Activated T-cell treated with anti-CD3 and anti-CD28 coated beads, Interleukin-2, amount 50 U/mL, for 24 hours (primary cell): Measurements from ENCODE around the gene EXD3.
"Not testable (repeated sequence)": the region's sequence is repeated elsewhere in the genome, so short reads cannot be mapped to it uniquely, and the experiment has no call there.

Source experiments
- DNase-seq: peaks from one replicate; pipeline ENCODE4 v3.0.0-alpha.2; 2020
- H3K27ac Mint-ChIP-seq: 2 replicates; pipeline ENCODE4 v1.8.0; 2020; ENCODE audit warnings: mild to moderate bottlenecking, mixed read lengths
- H3K27me3 Mint-ChIP-seq: 2 replicates; pipeline ENCODE4 v1.8.0; 2020; ENCODE audit warnings: mixed read lengths
- H3K36me3 Mint-ChIP-seq: 2 replicates; pipeline ENCODE4 v1.8.0; 2020; ENCODE audit warnings: low read depth, mixed read lengths
- H3K4me1 Mint-ChIP-seq: 2 replicates; pipeline ENCODE4 v1.8.0; 2020; ENCODE audit warnings: low read depth, mixed read lengths
- H3K4me3 Mint-ChIP-seq: 2 replicates; pipeline ENCODE4 v1.8.0; 2020; ENCODE audit warnings: mild to moderate bottlenecking, moderate library complexity, mixed read lengths
- H3K9me3 Mint-ChIP-seq: 2 replicates; pipeline ENCODE4 v1.8.0; 2020; ENCODE audit warnings: mixed read lengths

EXD3 gene

DNA sequence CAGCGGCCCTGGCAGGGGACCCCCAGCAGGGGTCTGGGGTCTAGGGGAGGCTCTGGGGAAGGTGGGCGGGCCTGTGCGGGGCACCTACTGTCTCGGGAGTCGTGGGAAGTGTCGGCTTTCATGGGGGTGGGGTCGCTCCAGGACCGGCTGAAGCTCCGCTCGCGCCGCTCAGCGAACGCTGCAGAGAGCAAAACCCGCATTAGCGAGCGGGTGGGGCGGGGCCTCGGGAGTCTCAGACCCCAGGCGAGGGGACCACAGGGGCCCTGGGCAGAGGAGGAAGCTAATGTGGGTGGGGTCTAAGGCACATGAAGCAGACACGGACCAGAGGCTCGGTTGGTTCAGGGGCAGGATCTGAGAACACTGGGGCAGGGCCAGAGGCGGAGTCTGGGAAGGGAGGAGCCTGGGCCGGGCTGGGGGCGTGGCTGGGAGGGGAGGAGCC lies 30.7 kb upstream of the EXD3 start:
- Mint-ChIP-seq H3K27ac (no peak overlapping the region), H3K9me3 (no peaks in the 10 kb centered on the region), H3K4me1 (peaks cover 44% of the 10 kb centered on the region), H3K4me3 (no peak overlapping the region), H3K27me3 (no peaks in the 10 kb centered on the region), H3K36me3 (peaks cover 59% of the 10 kb centered on the region)
- DNase-seq: peak; percentile 74

DNA sequence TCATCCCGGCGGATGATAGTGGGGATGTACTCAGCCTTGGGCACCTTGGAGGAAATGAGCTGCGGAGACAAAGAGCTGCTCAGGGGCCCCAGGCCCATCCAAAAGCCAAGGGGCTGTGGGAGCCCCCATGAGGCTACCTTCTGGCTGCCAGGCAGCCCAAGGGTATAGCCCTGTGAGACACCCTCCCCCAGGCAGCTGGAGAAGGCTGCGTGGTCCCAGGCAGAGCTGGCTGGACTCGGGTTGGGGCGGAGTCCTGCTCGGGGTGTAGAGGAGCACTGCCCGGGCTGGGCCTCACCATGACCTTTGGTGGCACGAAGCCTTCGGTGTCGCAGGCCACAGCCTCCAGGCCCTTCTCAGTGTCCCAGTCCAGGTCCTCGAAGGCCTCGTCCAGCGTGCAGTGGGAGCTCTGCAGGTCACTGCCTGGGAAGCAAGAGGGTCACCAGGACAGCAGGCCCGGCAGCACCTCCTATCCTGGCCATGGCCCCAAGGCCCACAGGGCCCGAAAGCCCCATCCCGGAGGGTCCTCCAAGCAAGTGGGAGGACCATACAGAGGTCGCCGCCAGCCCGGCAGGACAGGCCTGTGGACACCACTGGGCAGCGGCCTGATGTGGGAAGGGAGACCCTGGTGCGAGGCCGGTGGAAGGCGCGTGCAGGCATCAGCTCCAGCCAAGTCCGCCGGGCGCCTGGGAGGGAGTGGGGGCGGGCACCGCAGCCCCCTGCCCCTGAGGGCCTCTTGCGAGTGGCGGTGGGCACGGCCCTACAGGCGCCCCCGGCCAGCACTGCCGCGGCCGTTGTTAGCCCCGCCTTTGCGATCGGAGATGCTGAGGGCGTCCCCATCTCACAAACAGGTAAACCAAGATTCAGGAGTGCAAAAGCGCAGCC lies 30.0 kb upstream of the EXD3 start:
- H3K36me3 Mint-ChIP-seq: peaks cover 63% of the 10 kb centered on the region
- H3K27ac Mint-ChIP-seq: no peak overlapping the region
- no peak for DNase-seq
- no peaks in the 10 kb centered on the region for H3K27me3 Mint-ChIP-seq
- no peaks in the 10 kb centered on the region for H3K9me3 Mint-ChIP-seq
- no peak overlapping the region for H3K4me3 Mint-ChIP-seq
- peaks cover 45% of the 10 kb centered on the region for H3K4me1 Mint-ChIP-seq

DNA sequence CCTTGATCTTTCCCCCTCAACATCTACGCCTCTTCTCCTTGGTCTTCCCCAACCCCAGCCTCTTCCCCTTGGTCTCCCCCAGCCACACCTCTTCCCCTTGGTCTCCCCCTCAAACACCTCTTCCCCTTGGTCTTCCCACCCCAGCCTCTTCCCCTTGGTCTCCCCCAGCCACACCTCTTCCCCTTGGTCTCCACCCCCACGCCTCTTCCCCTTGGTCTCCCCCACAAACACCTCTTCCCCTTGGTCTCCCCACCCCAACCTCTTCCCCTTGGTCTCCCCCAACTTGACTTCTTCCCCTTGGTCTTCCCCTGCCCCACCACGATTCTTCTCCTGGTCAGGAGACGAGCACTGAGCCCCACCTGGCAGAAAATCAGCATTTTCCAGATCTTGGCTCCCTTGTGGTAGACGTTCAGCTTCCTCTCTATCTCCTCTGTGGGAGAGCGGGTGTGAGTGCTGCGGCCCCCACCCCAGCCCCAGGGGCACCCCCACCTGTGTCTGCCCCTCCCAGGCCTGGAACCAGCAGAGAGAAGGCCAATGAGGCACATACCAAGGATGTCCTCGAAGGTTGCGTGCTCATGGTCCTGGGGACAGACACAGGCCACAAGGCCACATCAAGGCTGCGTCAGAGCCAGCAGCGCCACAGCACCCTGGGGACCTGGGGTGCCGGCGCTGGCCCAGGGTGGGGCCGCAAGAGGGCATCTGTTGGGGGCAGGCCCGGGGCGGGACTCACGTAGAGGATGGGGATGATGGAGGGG lies 29.2 kb upstream of the EXD3 start:
- no peak for DNase-seq
- Mint-ChIP-seq H3K9me3 (no peaks in the 10 kb centered on the region), H3K36me3 (peaks cover 61% of the 10 kb centered on the region), H3K4me1 (peaks cover 43% of the 10 kb centered on the region), H3K27me3 (no peaks in the 10 kb centered on the region), H3K4me3 (no peak overlapping the region), H3K27ac (no peak overlapping the region)

DNA sequence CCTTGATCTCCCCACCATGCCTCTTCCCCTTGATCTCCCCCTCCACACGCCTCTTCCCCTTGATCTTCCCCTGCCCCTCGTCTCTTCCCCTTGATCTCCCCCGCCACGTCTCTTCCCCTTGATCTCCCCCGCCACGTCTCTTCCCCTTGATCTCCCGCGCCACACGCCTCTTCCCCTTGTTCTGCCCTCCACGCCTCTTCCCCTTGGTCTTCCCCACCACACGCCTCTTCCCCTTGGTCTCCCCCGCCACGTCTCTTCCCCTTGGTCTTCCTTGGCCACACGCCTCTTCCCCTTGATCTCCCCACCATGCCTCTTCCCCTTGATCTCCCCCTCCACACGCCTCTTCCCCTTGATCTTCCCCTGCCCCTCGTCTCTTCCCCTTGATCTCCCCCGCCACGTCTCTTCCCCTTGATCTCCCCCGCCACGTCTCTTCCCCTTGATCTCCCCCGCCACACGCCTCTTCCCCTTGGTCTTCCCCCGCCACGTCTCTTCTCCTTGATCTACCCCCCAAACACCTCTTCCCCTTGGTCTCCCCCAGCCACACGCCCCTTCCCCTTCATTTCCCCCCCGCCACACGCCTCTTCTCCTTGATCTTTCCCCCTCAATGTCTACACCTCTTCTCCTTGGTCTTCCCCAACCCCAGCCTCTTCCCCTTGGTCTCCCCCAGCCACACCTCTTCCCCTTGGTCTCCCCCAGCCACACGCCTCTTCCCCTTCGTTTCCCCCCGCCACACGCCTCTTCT lies 28.5 kb upstream of the EXD3 start:
- not testable (repeated sequence) for H3K4me3 Mint-ChIP-seq, H3K27me3 Mint-ChIP-seq, H3K9me3 Mint-ChIP-seq, DNase-seq, H3K27ac Mint-ChIP-seq
- peaks cover 38% of the 10 kb centered on the region for H3K4me1 Mint-ChIP-seq
- H3K36me3 Mint-ChIP-seq: peaks cover 53% of the 10 kb centered on the region

DNA sequence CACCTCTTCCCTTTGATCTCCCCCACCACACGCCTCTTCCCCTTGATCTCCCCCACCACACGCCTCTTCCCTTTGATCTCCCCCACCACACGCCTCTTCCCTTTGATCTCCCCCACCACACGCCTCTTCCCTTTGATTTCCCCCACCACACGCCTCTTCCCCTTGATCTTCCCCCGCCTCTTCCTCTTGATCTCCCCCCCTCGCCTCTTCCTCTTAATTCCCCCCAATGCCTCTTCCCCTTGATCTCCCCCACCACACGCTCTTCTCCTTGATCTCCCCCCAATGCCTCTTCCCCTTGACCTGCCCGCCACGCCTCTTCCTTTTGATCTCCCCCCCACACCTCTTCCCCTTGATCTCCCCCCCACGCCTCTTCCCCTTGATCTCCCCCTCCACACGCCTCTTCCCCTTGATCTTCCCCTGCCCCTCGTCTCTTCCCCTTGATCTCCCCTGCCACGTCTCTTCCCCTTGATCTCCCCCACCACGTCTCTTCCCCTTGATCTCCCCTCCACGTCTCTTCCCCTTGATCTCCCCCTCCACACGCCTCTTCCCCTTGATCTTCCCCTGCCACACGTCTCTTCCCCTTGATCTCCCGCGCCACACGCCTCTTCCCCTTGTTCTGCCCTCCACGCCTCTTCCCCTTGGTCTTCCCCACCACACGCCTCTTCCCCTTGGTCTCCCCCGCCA lies 27.7 kb upstream of the EXD3 start:
- H3K27ac Mint-ChIP-seq, H3K9me3 Mint-ChIP-seq, H3K4me3 Mint-ChIP-seq, H3K27me3 Mint-ChIP-seq, DNase-seq: not testable (repeated sequence)
- H3K4me1 Mint-ChIP-seq: peaks cover 37% of the 10 kb centered on the region
- peaks cover 47% of the 10 kb centered on the region for H3K36me3 Mint-ChIP-seq

DNA sequence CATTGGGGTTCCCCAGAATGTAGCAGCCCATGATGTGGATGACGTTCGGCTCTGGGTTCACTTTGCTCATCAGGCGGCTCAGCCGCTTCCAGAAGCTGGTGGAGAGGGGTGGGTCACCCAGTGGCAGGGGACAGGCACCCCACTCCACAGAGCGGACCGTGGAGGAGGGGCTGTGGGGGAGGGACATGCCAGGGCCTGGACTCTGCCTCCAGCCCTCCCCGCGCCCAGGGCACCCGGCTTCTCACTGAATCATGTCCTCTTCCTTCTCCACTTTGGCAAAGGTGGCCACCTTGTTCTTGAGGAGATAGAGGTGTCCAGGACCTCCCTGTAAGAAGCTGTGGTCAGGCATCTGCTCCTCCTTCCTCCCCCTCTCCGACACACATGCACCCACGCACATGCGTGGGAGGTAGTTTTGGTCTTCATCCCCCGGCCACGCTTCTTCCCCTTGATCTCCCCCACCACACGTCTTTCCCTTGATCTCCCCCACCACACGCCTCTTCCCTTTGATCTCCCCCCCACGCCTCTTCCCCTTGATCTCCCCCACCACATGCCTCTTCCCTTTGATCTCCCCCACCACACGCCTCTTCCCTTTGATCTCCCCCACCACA lies 27.1 kb upstream of the EXD3 start:
- H3K9me3 Mint-ChIP-seq: no peaks in the 10 kb centered on the region
- H3K36me3 Mint-ChIP-seq: peaks cover 42% of the 10 kb centered on the region
- peaks cover 39% of the 10 kb centered on the region for H3K4me1 Mint-ChIP-seq
- H3K4me3 Mint-ChIP-seq: no peak overlapping the region
- no peak for DNase-seq
- no peaks in the 10 kb centered on the region for H3K27me3 Mint-ChIP-seq
- H3K27ac Mint-ChIP-seq: no peak overlapping the region

DNA sequence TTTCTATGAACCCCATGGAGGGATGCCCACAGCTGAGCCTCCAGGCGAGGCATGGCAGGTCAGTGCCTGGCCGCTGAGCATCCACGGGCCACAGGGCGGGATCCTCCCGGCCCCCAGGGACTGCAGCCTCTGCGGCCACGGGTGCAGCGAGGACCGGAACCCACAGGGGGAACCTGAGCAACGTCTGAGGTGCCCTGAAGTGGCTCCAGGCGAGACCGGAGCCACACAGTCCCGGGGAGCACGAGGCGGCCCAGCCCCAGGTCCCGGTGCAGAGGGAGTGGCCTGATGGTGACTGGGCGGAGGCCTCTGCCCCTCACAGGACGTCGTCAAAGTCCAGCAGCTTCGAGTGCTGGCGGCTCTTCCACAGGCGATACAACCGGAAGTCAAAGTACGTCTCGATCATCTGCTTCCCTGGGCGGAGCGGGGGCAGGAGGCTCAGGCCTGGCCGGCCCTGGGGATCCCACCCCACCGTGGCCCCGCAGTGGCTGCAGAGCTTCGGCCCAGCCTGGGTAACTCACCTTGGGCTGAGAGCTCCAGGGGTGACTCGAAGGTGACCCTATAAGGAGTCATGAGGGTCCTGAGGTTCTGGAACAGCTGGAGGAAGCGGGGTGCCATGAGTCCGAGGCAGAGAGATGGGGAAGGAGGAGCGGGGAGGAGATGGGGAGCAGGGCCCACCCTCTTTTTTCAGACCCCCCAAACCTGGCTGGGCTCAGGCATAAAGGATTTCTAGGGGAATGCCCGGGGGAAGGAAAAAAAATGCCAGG lies 26.3 kb upstream of the EXD3 start:
- H3K9me3 Mint-ChIP-seq: no peaks in the 10 kb centered on the region
- no peak for DNase-seq
- peaks cover 34% of the 10 kb centered on the region for H3K36me3 Mint-ChIP-seq
- H3K4me3 Mint-ChIP-seq: no peak overlapping the region
- peaks cover 33% of the 10 kb centered on the region for H3K4me1 Mint-ChIP-seq
- no peak overlapping the region for H3K27ac Mint-ChIP-seq
- peaks cover 5% of the 10 kb centered on the region for H3K27me3 Mint-ChIP-seq

DNA sequence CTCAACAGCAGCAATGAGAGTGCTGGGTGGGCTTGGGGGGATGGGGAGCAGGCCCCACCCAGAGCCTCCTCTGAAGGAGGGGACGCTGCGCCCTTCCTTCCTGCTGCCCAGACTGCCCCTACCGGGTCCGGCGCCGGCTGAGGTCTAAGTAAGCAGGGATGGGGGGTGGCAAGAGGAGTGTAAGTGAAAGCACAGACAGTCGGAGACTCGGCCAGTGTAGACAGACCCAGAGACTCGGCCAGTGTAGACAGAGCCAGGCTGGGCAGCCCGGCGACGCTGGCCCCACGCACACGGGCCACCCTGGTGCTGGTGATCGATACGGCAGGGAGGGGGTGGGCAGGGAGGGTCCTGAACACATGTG lies 25.6 kb upstream of the EXD3 start:
- H3K27ac Mint-ChIP-seq: no peak overlapping the region
- H3K4me1 Mint-ChIP-seq: peaks cover 30% of the 10 kb centered on the region
- peaks cover 8% of the 10 kb centered on the region for H3K27me3 Mint-ChIP-seq
- no peak for DNase-seq
- H3K4me3 Mint-ChIP-seq: no peak overlapping the region
- H3K9me3 Mint-ChIP-seq: no peaks in the 10 kb centered on the region
- H3K36me3 Mint-ChIP-seq: peaks cover 31% of the 10 kb centered on the region

DNA sequence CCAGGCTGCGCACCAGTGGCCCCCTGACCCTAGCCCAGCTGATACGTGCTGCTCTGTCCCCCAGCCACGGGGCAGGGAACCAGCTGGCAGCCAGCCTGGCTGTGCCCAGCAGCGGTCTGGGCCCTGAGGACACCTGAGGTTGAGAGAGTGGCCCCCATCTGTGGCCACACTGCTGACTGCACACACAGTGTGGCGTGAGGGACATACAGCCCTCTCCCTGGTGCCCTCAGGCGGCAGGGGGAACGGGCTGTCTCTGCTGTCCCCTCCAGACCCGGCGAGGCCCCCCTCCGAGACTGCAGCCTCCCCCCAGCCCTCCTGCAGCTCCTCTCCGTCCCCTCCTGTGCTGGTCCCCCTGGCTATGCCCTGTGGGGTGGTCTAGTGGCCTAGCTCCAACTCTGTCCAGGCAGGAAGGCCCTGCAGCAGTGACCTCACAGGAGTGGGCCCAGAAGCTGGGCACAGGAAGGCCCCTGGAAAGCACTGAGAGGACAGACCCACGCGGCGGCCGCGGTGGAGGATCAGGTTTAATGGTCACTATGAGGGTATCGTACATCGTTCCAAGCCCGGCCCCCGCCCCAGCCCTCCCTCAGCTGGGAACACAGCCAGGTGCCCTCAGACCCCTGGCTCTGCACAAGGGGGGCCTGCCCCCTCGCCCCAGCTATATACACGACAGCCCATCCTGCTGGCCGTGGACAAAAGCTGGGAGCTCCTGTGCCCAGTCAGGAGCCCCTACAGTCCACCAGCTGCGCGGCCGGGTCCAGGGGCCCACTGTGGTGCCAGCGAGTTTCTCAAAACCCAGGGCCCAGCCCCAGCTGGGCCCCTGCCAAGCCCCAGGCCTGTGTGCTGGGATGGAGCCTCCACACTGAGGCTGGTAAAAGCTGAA lies 25.0 kb upstream of the EXD3 start:
- H3K36me3 Mint-ChIP-seq: peaks cover 27% of the 10 kb centered on the region
- no peak for DNase-seq
- H3K4me3 Mint-ChIP-seq: no peak overlapping the region
- no peaks in the 10 kb centered on the region for H3K9me3 Mint-ChIP-seq
- H3K27ac Mint-ChIP-seq: no peak overlapping the region
- H3K27me3 Mint-ChIP-seq: peaks cover 11% of the 10 kb centered on the region
- peaks cover 26% of the 10 kb centered on the region for H3K4me1 Mint-ChIP-seq

DNA sequence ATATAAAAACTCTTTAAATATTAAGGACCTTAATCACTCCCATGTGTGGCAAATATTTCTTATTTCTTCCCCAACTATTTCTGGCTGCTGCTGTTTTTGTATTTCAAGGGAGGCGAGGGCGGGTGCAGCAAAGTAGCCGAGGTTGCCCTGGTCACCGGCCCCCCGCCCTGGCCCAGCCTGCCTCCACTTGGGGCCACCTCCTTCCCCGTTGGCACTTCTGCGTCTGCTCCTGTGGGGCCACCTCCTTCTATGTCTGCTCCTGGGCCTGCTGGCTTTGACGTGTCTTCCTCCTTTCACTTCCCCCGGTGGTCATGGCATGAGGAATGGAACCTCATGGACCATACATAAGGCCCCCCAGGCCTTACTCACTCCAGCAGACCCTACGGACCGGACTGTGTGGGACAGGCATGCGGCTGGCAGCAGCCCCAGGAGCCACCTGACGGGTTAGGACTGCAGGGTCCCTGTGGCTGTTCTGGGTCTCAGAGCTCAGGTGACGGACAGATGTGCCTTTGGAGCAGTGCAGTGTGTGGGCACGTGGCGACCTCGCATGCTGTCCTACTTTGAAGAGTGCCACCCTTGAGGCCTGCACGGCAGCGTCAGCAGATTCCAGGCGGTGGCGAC lies 24.0 kb upstream of the EXD3 start:
- H3K9me3 Mint-ChIP-seq: no peaks in the 10 kb centered on the region
- H3K27me3 Mint-ChIP-seq: peaks cover 18% of the 10 kb centered on the region
- DNase-seq: no peak
- no peak overlapping the region for H3K4me3 Mint-ChIP-seq
- peaks cover 19% of the 10 kb centered on the region for H3K4me1 Mint-ChIP-seq
- peaks cover 18% of the 10 kb centered on the region for H3K36me3 Mint-ChIP-seq
- H3K27ac Mint-ChIP-seq: no peak overlapping the region

DNA sequence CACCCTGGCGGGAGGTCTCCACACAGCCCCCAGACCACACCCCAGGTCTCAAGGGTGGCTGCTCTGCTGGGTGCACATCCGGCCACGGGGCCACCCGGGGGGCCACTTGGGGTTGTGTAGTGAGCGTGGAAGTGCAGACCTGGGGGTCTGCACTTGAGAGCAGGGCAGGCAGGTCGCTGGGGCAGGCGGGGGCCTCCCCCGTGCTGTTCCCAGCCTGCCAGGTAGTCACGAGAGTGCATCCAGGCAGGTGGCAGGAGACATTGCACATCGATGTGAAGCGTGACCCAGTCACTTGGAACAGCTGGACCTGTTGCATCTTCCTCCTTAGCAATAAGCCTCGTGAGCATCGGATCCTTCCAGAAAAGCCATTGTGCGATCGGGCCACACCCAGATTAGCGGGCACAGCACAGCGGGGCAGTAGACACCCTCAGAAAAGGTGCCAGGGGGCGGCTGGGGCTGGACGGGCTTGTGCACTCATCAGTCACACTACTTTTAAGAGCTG lies 23.0 kb upstream of the EXD3 start:
- H3K27me3 Mint-ChIP-seq: peaks cover 20% of the 10 kb centered on the region

DNA sequence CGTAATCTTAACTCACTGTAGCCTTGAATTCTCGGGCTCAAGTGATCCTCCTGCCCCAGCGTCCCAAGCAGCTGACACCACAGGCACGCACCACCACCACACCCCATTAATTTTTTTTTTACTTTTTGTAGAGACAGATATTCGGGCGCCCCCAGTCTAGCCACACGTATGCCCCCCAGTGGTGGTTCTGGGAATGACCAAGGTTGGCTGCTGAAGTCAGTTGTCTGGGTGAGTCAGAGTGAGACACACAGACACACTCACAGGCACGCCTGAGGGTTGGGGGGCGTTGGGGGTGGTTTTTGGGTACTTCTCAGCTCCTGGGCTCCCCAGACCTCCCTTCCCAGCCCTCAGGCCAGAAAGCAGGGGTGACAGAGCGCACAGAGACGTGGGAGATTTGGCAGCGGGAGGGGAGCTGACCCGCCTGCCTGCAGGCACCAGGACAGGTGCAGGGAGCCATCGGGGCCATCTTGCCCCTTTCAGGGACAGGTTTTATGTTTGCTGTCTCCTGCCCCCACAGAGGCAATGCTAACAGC lies 22.4 kb upstream of the EXD3 start:
- H3K9me3 Mint-ChIP-seq: no peaks in the 10 kb centered on the region
- no peak overlapping the region for H3K4me3 Mint-ChIP-seq
- DNase-seq: peak; percentile 89
- H3K36me3 Mint-ChIP-seq: peaks cover 18% of the 10 kb centered on the region
- peaks cover 20% of the 10 kb centered on the region for H3K27me3 Mint-ChIP-seq
- H3K27ac Mint-ChIP-seq: no peak overlapping the region
- peaks cover 21% of the 10 kb centered on the region for H3K4me1 Mint-ChIP-seq

More for the DNA sequence above, 23.0 kb upstream of the EXD3 start:
- Mint-ChIP-seq H3K9me3 (no peaks in the 10 kb centered on the region), H3K4me3 (no peak overlapping the region), H3K36me3 (peaks cover 18% of the 10 kb centered on the region), H3K27ac (no peak overlapping the region), H3K4me1 (peaks cover 21% of the 10 kb centered on the region)
- DNase-seq: no peak
